ENCODE measurements around the gene MAP2K5. TPM values are rescaled to one million over a fixed set of nuclear protein-coding genes. Genes with fewer than 3 reads are reported as not detected.
A peak's percentile ranks its signal among the peaks of the same experiment; 100 is the strongest.

The MAP2K5 gene
- polyA plus RNA-seq, 1 donor, result 23.6 TPM

GRCh38 chr15:67805666-67806516, 263.4 kb downstream of the MAP2K5 start:
- no peak for DNase-seq

DNA sequence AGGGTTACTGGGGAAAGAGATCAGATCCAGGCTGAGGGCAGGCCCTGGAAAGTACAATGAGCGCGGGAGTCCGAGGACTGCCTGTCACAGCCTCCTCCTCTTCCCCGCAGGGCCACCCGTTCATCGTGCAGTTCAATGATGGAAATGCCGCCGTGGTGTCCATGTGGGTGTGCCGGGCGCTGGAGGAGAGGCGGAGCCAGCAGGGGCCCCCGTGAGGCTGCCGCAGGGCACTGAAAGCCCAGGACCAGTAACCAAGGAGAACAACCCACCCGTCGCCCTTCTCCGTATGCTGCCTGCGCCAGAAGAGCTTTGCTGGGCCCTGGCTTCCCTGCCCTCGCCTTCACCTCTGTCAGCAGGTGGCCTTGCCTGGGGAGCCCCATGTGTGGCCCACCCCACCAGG, 264.0 kb downstream of the MAP2K5 start:
- DNase-seq, result no peak

DNA sequence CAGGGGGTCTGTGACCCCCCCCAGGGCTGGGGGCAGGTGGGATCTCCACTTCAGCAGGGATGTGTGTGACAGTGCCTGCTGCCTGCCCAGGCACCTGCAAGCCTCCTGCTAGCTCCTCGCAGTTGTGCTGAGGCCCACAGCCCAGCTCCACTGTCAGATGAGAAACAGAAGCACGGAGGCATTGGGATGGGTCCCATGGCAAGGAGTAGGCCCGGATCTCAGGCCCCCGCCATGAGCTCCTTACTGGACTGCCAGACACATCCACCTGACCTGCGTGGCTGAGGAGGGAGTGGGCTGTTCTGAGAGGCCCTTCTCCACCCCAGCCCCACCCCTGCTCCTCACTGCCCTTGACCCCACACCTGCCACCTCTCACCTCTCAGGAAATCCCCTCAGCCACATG, 264.6 kb downstream of the MAP2K5 start:
- no peak for DNase-seq

- DNase-seq, result no peak
These were observed 265.3 kb downstream of the MAP2K5 start for GRCh38 chr15:67807836-67808235.

DNA sequence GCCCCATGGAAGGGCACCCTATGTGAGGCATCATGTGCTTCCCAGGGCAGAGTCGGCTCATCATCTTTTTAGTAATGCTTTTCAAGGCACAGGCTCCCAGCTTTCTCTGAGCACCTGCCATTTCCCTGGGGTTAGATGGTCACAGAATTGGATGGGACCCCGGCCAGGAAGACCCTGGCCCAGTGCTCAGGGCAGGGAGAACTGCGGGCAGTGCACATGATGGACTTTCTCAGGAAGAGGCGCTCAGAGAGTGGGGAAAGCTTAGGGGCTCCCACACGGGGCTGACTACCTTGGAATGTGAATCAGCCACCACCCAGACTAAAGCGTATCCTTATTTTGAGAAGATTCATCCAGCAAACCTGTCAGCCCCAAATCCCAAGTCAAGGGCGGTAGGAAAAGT, 266.3 kb downstream of the MAP2K5 start:
- no peak for DNase-seq

- DNase-seq, result no peak
These were observed 266.9 kb downstream of the MAP2K5 start for GRCh38 chr15:67809441-67809840.

DNA sequence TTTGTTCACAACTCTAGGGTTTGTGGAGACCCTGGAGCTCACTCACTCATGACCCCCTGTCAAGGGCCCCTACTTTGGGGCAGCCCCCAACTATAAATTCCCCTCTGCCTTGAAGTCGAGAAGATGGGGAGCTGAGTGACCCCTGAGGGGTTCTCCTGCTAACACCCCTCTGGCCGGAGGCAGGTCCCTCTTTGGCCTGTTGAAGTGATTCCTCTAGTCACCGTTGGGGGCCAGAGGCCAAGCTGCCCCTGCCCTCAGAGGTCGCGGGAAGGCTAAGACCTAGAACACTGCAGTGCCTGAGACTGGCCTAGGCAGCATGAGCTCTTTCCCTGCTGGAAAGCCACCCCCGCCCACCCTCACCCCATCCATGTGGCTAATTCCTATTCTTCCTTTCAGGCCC, 267.4 kb downstream of the MAP2K5 start:
- DNase-seq, result no peak

DNA sequence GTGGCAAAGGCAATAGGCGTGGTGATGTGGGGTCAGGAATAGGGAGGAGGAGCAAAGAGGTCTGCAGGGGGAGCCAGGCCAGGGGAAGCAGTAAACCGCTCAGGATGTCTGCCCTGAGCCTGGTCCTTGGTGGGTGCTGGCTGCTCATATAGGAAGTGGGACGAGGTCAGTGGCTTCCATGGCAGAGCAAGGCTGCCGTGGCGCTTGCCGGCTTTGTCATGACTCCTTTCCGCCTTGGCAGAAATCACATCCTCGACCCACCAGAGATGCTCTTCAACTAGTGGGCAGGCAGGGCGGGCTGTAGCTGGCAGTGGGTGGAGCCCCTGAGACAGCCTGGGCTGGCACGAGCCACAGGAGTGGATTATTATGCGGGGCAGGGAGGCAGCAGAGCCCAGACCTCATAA, 269.7 kb downstream of the MAP2K5 start:
- DNase-seq, result no peak

DNA sequence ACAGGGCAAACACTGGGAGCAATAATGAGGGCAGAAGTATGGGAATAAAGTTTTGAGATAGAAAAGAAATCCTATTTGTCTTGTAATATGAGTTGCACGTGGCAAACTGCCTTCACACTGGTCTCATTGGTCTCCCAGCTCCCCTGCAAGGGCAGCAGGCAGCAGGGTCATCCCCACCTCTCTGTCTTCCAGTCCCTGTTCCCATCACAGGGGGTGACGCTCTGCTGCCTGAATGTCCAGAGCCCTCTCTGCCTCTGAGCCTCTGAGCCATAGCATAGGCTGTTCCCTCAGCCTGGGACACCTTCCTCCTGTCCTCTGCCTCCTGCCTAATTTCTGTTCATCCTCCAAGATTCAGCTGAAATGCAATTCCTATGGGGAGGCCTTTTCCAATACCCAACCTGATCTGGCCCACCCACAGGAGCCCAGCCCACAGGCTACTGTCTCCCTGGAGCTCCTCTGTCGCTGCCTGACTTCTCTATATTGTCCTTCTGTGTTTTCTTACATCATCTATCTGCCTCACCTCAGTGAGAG, 270.7 kb downstream of the MAP2K5 start:
- no peak for DNase-seq

DNA sequence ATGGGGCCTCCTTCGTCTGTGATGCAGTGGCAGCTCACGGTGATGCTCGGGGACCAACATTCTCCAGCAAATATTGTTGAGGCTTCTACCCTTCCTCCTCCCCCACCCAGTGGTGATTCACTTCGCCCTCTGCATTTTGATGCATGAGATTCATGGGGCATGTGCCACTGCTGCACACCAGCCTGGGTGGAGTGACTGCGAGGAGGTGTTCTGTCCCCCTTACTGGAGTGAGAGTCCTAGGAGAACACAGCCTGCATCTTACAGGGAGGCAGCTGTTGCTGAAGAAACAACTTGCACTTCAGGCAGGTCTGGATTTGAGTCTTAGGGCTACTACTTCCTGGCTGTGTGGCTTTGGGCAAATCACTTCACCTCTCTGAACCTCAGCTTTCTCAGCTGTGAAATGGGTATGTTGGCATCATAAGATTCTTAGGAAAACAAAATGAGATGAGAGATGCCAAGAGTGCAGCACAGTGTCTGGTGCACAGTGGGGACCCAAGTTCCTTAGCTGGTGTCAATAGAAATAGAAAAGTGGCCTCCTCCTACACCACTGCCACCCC, 272.6 kb downstream of the MAP2K5 start:
- DNase-seq, result no peak

- no peak for DNase-seq
These were observed 274.2 kb downstream of the MAP2K5 start for GRCh38 chr15:67816668-67817067.

GRCh38 chr15:67818464-67818863, 276.0 kb downstream of the MAP2K5 start:
- no peak for DNase-seq

DNA sequence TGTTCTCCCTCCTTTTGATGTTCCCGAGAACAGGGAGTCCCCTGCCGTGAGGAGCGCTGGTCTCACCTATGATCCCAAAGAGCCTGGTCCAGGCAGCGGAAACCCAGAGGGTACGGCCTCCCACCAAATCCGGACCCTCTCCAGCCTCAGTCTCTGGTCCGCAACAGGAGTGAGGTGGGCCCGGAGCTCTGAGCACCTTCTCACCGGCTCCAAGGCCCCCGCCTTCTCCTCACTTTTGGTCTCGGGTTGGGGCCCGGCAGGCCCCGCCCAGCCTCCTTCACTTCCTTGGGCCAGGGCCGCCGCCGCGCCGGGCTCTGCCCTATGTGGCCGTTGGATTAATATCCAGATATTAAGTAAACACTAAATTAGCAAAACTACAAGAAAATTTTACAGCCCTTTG, 277.1 kb downstream of the MAP2K5 start:
- no peak for DNase-seq

DNA sequence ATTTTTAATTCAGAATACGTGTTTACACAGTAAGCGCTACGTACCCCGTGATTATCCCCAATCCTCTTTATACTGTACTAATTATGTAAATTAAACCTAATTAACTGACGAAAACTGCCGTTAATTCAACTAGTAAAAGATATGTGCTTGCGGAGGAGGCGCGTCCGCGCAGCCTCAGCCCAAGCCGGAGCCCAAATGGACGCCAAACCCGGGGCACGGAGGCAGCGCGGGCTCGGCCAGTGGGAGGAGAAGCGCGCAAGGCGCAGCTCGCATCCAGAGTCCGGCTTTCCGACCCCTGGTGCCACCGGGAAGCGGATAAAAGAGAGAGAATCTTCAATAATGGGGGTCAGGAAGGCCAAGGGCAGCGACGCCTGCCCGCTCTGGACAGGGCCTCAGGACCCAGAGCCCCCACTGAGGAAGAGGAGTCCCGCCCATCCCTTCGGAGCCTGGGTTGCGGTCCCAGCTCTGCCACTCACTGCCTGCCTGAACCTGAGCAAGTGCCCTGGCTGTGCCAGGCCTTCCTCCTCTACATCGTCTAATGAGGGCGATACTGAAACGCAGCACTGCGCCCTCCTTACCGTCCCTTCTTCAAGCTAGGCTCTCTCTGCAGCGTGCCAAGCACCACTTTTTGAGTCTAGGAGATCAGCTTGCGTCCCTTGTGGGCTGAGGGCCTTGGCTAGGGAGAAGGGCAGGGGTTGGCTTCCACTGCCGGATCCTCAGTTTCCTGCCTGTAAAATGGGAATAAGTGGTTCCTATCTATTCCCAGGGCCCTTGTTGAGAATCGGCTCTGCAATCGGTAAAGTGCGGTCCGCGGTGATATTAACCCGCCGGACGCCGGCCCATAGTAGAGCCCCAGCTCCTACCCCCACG, 277.9 kb downstream of the MAP2K5 start:
- no peak for DNase-seq

GRCh38 chr15:67820992-67821783, 278.7 kb downstream of the MAP2K5 start:
- peak; percentile 74 for DNase-seq

- no peak for DNase-seq
These were observed 279.4 kb downstream of the MAP2K5 start for GRCh38 chr15:67821784-67822440.

DNA sequence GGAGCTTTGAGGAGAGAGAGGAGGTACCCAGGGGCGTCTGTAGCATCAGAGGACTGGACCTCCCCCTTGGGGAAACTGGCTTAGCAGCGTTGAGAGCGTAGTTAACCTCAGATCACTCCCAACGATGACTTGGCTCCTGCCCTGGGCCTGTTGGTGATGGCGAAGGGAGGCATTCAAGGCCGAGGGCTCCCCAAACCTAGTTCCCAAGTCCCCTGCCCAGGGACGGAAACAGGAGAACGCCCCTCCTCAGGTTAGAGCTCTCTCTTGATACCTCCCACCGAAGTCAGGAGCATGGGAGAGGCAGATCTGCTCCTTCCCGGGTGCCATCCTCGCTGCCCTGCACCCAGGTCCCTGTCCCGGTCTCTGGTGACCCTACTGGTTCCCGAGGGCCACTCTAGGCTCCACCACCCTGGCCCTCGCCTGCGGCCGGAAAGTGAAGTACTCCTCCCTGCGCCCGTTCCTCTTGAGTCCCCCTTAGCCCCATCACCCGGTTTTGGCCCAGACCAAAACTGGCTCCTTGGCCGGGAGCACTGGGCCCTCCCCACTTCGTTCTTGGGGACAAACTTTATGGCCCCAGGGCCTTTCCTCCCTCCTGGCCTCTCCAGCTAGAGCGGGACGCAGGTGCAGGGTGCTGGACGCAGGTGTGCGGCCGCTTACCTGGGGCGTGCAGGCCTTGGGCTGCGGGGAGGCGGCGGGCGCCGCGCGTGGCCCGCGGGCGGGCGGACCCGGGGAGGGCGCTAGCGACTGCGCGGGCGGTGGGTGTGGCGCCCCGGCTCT, 280.2 kb downstream of the MAP2K5 start:
- no peak for DNase-seq

DNA sequence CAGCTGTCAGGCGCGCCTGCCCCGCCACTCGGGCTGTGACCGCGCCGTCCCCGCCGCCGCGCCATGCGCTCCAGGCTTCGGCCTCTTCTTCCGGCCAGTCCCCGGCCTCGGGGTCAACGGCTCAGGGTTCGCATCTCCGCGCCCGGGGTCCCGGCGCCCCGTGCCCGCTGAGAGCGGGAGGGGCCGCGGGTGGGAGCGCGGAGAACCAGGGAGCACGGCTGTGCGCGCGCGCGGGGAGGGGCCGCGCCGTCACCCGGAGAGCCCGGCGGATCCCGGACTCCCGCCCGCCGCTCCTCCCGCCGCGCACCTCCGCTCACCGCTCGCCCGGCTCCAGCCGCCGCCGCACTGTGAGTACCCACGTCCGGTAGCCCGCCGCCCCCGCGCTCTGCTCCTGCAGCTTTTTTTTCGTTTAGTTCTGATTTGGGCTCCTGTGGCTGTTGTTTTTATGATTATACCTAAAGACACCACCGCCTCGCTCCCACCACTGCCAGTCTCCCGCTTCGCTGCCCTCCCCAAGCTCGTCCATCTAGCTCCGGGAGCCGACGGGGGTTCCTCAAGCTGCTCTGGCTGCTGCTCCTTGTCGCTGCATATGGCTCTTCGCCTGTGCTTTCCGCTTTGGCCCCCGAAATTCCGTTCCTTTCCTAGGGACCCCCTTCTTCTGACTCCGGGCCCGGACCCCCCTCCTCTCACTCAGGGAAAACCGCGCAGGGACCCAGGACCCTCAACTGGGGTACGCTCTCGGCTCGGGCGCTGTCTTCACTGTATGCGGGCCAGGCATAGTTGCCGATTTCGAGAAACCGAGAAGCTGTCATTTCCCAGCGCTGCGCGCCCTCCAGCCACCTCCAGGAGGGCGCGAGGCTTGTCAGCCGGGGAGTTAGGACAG, 281.1 kb downstream of the MAP2K5 start:
- DNase-seq, result no peak

DNA sequence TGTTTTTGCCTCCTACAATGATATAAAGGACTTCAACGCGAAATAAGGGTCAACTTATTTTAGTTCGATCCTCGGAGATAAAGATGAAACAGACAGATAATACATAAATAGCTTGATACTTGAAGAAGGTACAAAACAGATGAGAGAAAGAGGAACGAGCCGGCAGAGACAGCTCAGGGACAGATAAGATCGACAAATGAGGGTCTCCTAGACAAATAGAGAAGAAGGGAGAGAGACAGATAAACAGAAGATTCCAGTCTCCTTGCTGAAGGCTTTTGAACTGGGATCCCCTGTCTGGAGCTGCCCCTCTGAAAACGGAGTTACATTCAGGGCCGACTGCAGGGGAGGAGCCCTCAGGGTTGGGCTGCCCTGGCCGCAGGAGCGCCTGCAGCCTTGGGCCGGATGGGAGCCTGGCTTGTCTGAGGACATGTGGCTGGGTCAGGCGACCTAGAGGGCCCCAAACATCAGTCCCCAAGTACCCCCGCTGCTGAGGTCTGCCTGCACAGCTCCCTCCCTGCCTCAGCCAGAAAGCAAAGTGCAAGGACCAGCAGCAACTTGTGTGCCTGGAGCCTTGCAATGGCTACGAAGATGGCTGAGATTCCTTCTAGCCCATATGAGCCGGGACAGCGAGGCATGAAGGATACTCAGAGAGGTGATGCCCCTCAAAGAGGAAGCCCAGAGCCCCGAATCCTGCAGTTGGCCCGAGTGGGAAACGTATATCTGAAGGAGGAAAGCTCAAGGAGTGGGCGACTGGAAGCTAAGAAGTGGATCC, 281.9 kb downstream of the MAP2K5 start:
- DNase-seq, result no peak
